Neural progenitor cell (in vitro differentiated cells): Measurements from ENCODE around the gene PNMA8A.

Source experiments
- CTCF ChIP-seq: fragments of 200-600 bp; sonication (generic); IDR thresholded peaks from 2 replicates; pipeline ENCODE4 v1.5.1; 2017; ENCODE audit warnings: antibody characterized with exemption, mild to moderate bottlenecking
- EZH2 ChIP-seq: fragments of 200-600 bp; sonication (generic); IDR thresholded peaks from 2 replicates; pipeline ENCODE4 v1.6.1; 2017; ENCODE audit warnings: antibody characterized with exemption, mild to moderate bottlenecking, moderate library complexity
- EZH2phosphoT487 ChIP-seq: fragments of 200-600 bp; sonication (generic); IDR thresholded peaks from 2 replicates; pipeline ENCODE4 v1.6.1; 2017; ENCODE audit warnings: antibody characterized with exemption

- TF ChIP-seq CTCF (no peak), EZH2phosphoT487 (no peak), EZH2 (no peak)
Measured at GRCh38 chr19:46450737-46451136, 20.6 kb downstream of the PNMA8A start.
